Fibroblast of lung (primary cell): ENCODE results near the gene CLDN8. TPM values are rescaled to one million over a fixed set of nuclear protein-coding genes. Genes with fewer than 3 reads are reported as not detected.

Source experiments
- DNase-seq, 2 donors: peaks; one replicate each; pipeline versions ENCODE4 v3.0.0 to v3.0.0-alpha.2; 2010; ENCODE audit warnings: low read depth in 2 of 2
- H2AFZ ChIP-seq: 2 replicates; pipeline ENCODE4 v1.5.1; 2012; ENCODE audit warnings: low read length, control low read depth, inconsistent platforms
- H3K27ac ChIP-seq: 2 replicates; pipeline ENCODE4 v1.5.1; 2011; ENCODE audit warnings: low read length, control low read depth; ENCODE audit not compliant: insufficient read depth
- H3K27me3 ChIP-seq: 2 replicates; pipeline ENCODE4 v1.5.1; 2011; ENCODE audit warnings: mild to moderate bottlenecking, low read length; ENCODE audit not compliant: control insufficient read depth, insufficient read depth
- H3K36me3 ChIP-seq: 2 replicates; pipeline ENCODE4 v1.5.1; 2011; ENCODE audit warnings: low read length; ENCODE audit not compliant: control insufficient read depth, insufficient read depth
- H3K4me1 ChIP-seq: 2 replicates; pipeline ENCODE4 v1.5.1; 2011; ENCODE audit warnings: low read length; ENCODE audit not compliant: control insufficient read depth, insufficient read depth; ENCODE audit errors: extremely low read depth
- H3K4me2 ChIP-seq: 2 replicates; pipeline ENCODE4 v1.5.1; 2011; ENCODE audit warnings: low read length, control low read depth; ENCODE audit not compliant: insufficient read depth; ENCODE audit errors: extremely low read depth
- H3K4me3 ChIP-seq, 4 experiments: fragments of 200-600 bp in 1 of 4; sonication (generic) in 1 of 4; replicated peaks in 1 of 4; 2 replicates each; pipeline ENCODE4 v1.5.1; 2011 to 2016; ENCODE audit warnings: low read length in 4 of 4, low read depth in 3 of 4, mild to moderate bottlenecking in 3 of 4, control low read depth in 2 of 4, inconsistent platforms in 1 of 4, mixed read lengths in 1 of 4; ENCODE audit not compliant: insufficient read depth in 1 of 4; ENCODE audit errors: control extremely low read depth in 1 of 4
- H3K79me2 ChIP-seq: 2 replicates; pipeline ENCODE4 v1.5.1; 2012; ENCODE audit warnings: mild to moderate bottlenecking, low read length, inconsistent platforms; ENCODE audit not compliant: control insufficient read depth, insufficient read depth
- H3K9ac ChIP-seq: 2 replicates; pipeline ENCODE4 v1.5.1; 2011; ENCODE audit warnings: mild to moderate bottlenecking, low read length, control low read depth; ENCODE audit not compliant: insufficient read depth
- H3K9me3 ChIP-seq: 2 replicates; pipeline ENCODE4 v1.5.1; 2012; ENCODE audit warnings: low read depth, low read length; ENCODE audit not compliant: control insufficient read depth, insufficient read depth
- H4K20me1 ChIP-seq: 2 replicates; pipeline ENCODE4 v1.5.1; 2011; ENCODE audit warnings: low read length; ENCODE audit not compliant: control insufficient read depth, insufficient read depth; ENCODE audit errors: extremely low read depth
- CTCF ChIP-seq, 2 donors: IDR thresholded peaks in 1 of 2; conservative IDR thresholded peaks in 1 of 2; 1 replicate in 1 of 2; 2 replicates in 1 of 2; pipeline ENCODE4 v1.5.1; 2011 to 2012; ENCODE audit warnings: low read length in 2 of 2, control low read depth in 1 of 2, inconsistent platforms in 1 of 2, low read depth in 1 of 2, mild to moderate bottlenecking in 1 of 2
- EZH2 ChIP-seq: IDR thresholded peaks from 2 replicates; pipeline ENCODE4 v1.5.1; 2012; ENCODE audit warnings: low read length, control low read depth, mild to moderate bottlenecking; ENCODE audit errors: missing control alignments
- polyA plus RNA-seq, 2 donors: library from polyadenylated mRNA; depleted of rRNA in 1 of 2; stranded (reverse) in 1 of 2; unstranded in 1 of 2; fragments of >200 nt; gene quantifications; 2 replicates each; pipeline ENCODE4 v1.2.1, GENCODE V29; 2011 to 2012; ENCODE audit warnings: missing spikeins in 1 of 2
- total RNA-seq: library from RNA; depleted of rRNA; stranded (reverse); fragments of >200 nt; gene quantifications from 2 replicates; pipeline ENCODE4 v1.2.1, GENCODE V29; 2014

The CLDN8 gene
- total and polyA plus RNA-seq, 2 donors (not counting 1 experiment from before 2014, with no cell fraction given) = not detected

DNA sequence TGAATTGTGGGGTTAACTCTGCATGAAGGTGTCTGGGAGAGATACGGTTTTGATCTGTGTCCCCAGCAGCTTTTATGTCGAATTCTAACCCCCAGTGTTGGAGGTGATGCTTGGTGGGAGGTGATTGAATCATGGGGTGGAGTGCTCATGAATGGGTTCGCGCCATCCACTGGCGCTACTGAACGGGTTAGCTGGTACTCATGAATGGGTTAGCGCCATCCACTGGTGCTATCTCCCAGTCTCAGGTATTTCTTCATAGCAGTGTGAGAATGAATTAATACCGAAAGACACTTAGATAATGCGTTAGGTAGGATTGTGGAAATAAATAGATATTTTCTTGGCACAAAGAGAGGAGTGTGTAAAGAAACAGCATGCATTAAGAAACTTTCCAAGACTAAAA is 32.9 kb upstream of the CLDN8 start:
- H3K79me2 ChIP-seq = no peaks in the 10 kb centered on the region
- DNase-seq = no peak
- H3K4me3 ChIP-seq = no peak overlapping the region
- no peaks in the 10 kb centered on the region for H3K4me1 ChIP-seq
- H3K9me3 ChIP-seq = no peaks in the 10 kb centered on the region
- no peak overlapping the region for H3K4me2 ChIP-seq
- no peak overlapping the region for H3K9ac ChIP-seq
- H2AFZ ChIP-seq = no peak overlapping the region
- TF ChIP-seq CTCF (conservative IDR thresholded peaks at IDR 0.05 in 1 of 2, IDR thresholded peaks at IDR 0.05 in 1 of 2; ENCODE audit: low read depth in 1 of 2, low read length in 2 of 2) (no peak), EZH2 (no peak)
- no peak overlapping the region for H3K27ac ChIP-seq
- H3K27me3 ChIP-seq = no peaks in the 10 kb centered on the region
- no peaks in the 10 kb centered on the region for H3K36me3 ChIP-seq
- H4K20me1 ChIP-seq = no peaks in the 10 kb centered on the region

GRCh38 chr21:30245061-30245460 is 29.2 kb upstream of the CLDN8 start:
- no peak overlapping the region for H3K9ac ChIP-seq
- no peak overlapping the region for H3K27ac ChIP-seq
- H3K36me3 ChIP-seq = no peaks in the 10 kb centered on the region
- no peak overlapping the region for H3K4me2 ChIP-seq
- H3K9me3 ChIP-seq = no peaks in the 10 kb centered on the region
- no peaks in the 10 kb centered on the region for H3K4me1 ChIP-seq
- H3K27me3 ChIP-seq = no peaks in the 10 kb centered on the region
- TF ChIP-seq EZH2 (no peak), CTCF (conservative IDR thresholded peaks at IDR 0.05 in 1 of 2, IDR thresholded peaks at IDR 0.05 in 1 of 2; ENCODE audit: low read depth in 1 of 2, low read length in 2 of 2) (no peak)
- no peaks in the 10 kb centered on the region for H3K79me2 ChIP-seq
- no peak overlapping the region for H2AFZ ChIP-seq
- DNase-seq = no peak
- H4K20me1 ChIP-seq = no peaks in the 10 kb centered on the region
- no peak overlapping the region for H3K4me3 ChIP-seq

GRCh38 chr21:30243691-30244090 is 27.8 kb upstream of the CLDN8 start:
- Histone ChIP-seq H2AFZ (no peak overlapping the region), H3K27ac (no peak overlapping the region), H3K4me2 (no peak overlapping the region), H3K36me3 (no peaks in the 10 kb centered on the region), H3K27me3 (no peaks in the 10 kb centered on the region), H3K79me2 (no peaks in the 10 kb centered on the region), H4K20me1 (no peaks in the 10 kb centered on the region), H3K9me3 (no peaks in the 10 kb centered on the region), H3K4me3 (no peak overlapping the region), H3K4me1 (no peaks in the 10 kb centered on the region), H3K9ac (no peak overlapping the region)
- TF ChIP-seq CTCF (conservative IDR thresholded peaks at IDR 0.05 in 1 of 2, IDR thresholded peaks at IDR 0.05 in 1 of 2; ENCODE audit: low read depth in 1 of 2, low read length in 2 of 2) = no peak
- no peak for TF ChIP-seq EZH2
- no peak for DNase-seq
